ENCODE measurements around the gene CADM2. TPM values are rescaled to one million over a fixed set of nuclear protein-coding genes. Genes with fewer than 3 reads are reported as not detected.

CADM2 gene
- total RNA-seq, 1 donor from 2014 or later, result 3.5 TPM

DNA sequence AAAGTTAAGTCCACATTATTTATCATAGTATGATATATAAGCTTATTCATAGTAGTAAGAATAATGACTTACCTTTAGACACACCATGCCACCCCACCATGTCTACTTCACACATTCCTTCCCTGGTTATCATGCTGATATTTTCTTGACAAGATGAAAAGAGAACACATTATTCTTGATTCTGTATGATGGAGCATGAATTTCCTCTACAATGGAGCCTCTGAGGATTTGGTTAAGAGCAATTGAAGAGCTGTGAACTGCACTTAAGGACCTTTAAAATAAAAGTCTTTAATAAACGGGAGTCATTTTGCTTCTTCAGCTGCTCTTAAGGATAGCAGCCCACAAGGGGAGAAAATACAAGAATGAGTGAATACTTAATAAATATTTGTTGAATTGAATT, 226.7 kb downstream of the CADM2 start:
- DNase-seq (ENCODE audit: low read depth, low spot score), result no peak
- Mint-ChIP-seq H3K27me3 (ENCODE audit: low read depth) (no peaks in the 10 kb centered on the region), H3K4me3 (no peak overlapping the region), H3K27ac (ENCODE audit: unreplicated experiment) (no peak overlapping the region), H3K9me3 (no peaks in the 10 kb centered on the region), H3K36me3 (ENCODE audit: low read depth) (no peaks in the 10 kb centered on the region), H3K4me1 (no peaks in the 10 kb centered on the region)
- TF ChIP-seq, protein P1, sequence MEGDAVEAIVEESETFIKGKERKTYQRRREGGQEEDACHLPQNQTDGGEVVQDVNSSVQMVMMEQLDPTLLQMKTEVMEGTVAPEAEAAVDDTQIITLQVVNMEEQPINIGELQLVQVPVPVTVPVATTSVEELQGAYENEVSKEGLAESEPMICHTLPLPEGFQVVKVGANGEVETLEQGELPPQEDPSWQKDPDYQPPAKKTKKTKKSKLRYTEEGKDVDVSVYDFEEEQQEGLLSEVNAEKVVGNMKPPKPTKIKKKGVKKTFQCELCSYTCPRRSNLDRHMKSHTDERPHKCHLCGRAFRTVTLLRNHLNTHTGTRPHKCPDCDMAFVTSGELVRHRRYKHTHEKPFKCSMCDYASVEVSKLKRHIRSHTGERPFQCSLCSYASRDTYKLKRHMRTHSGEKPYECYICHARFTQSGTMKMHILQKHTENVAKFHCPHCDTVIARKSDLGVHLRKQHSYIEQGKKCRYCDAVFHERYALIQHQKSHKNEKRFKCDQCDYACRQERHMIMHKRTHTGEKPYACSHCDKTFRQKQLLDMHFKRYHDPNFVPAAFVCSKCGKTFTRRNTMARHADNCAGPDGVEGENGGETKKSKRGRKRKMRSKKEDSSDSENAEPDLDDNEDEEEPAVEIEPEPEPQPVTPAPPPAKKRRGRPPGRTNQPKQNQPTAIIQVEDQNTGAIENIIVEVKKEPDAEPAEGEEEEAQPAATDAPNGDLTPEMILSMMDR (conservative IDR thresholded peaks at IDR 0.05), result no peak

DNA sequence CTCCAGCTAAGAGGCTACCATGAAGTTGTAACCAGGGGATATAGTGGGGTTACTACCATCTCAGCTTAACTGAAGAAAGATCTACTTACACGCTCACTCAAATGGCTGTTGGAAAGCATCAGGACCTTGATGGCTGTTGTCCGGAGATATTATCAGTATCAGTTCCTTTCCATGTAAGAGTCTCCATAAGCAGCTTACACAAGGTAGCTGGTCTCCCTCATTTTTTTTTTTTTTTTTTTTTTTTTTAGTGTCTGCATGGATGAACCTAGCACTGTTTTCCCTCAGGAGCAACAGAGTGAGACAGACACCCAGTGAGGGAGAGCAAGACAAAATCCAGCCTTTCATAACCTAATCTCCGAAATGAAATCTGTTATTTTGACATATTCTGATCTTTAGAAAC, 230.9 kb downstream of the CADM2 start:
- H3K27ac Mint-ChIP-seq (ENCODE audit: unreplicated experiment), result no peak overlapping the region
- no peaks in the 10 kb centered on the region for H3K4me1 Mint-ChIP-seq
- H3K9me3 Mint-ChIP-seq, result no peaks in the 10 kb centered on the region
- DNase-seq (ENCODE audit: low read depth, low spot score), result no peak
- TF ChIP-seq, protein P1 (conservative IDR thresholded peaks at IDR 0.05), result no peak
- H3K27me3 Mint-ChIP-seq (ENCODE audit: low read depth), result no peaks in the 10 kb centered on the region
- no peaks in the 10 kb centered on the region for H3K36me3 Mint-ChIP-seq (ENCODE audit: low read depth)
- no peak overlapping the region for H3K4me3 Mint-ChIP-seq

DNA sequence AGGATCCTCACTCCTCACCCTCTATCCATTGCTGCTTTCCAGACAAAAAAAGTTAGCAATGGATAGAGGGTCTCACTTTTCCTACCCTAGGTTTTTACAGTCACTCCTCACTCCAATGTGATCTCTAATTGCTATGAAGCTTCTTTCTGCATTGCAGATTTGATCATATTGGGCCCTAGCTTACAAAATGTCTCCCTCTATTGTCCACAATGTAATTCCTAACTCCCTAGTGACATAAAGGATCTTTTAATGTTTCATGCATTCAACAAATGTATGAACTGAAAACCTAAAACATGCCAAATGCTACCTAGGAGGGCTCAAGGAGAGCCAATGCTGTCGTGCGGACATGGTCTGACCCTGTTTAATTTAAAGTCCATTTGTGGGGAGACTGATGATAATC, 234.8 kb downstream of the CADM2 start:
- TF ChIP-seq, protein P1 (conservative IDR thresholded peaks at IDR 0.05), result no peak

DNA sequence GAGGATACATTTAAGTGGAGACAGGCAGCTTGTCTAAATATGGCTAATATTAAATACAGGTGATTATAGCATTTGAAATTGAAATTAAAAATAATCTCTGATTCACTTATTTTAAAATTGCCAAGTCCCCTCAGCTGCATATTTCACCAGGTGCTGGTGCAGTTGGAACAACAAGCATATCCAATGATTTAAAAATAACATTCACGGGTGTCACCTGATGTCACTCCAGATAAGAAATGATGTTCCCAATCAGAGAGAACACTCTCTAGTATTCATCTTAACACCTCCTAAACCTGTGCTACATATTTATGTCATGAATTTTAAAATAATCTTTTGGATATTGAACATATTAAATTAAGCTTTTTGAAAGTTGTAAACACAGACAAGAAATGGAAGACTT, 249.9 kb downstream of the CADM2 start:
- Mint-ChIP-seq H3K27ac (ENCODE audit: unreplicated experiment) (no peak overlapping the region), H3K36me3 (ENCODE audit: low read depth) (no peaks in the 10 kb centered on the region), H3K4me1 (no peaks in the 10 kb centered on the region)

More for the DNA sequence above, 234.8 kb downstream of the CADM2 start:
- Mint-ChIP-seq H3K27me3 (ENCODE audit: low read depth) (no peaks in the 10 kb centered on the region), H3K4me1 (no peaks in the 10 kb centered on the region), H3K4me3 (no peak overlapping the region), H3K9me3 (no peaks in the 10 kb centered on the region), H3K36me3 (ENCODE audit: low read depth) (no peaks in the 10 kb centered on the region), H3K27ac (ENCODE audit: unreplicated experiment) (no peak overlapping the region)
- no peak for DNase-seq (ENCODE audit: low read depth, low spot score)

DNA sequence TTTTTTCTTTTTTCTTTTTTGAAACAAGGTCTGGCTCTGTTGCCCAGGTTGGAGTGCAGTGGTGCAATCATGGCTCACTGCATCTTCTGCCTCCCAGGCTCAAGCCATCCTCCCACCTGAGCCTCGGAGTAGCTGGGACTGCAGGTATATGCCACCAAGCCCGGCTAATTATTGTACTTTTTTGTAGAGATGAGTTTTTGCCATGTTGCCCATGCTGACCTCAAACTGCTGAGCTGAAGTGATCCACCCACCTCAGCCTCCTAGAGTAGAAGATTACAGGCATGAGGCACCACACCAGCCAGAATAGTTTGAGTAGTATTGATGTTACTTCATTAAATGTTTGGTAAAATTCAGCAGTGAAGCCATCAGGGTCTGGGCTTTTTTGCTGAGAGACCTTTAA, 251.8 kb downstream of the CADM2 start:
- TF ChIP-seq, protein P1 (conservative IDR thresholded peaks at IDR 0.05), result no peak
- H3K36me3 Mint-ChIP-seq (ENCODE audit: low read depth), result no peaks in the 10 kb centered on the region
- H3K4me1 Mint-ChIP-seq, result no peaks in the 10 kb centered on the region
- no peak overlapping the region for H3K27ac Mint-ChIP-seq (ENCODE audit: unreplicated experiment)
- DNase-seq (ENCODE audit: low read depth, low spot score), result no peak
- H3K9me3 Mint-ChIP-seq, result peaks cover 3% of the 10 kb centered on the region
- no peaks in the 10 kb centered on the region for H3K27me3 Mint-ChIP-seq (ENCODE audit: low read depth)
- no peak overlapping the region for H3K4me3 Mint-ChIP-seq

More for the DNA sequence above, 249.9 kb downstream of the CADM2 start:
- H3K4me3 Mint-ChIP-seq, result no peak overlapping the region
- TF ChIP-seq, protein P1 (conservative IDR thresholded peaks at IDR 0.05), result no peak
- H3K27me3 Mint-ChIP-seq (ENCODE audit: low read depth), result no peaks in the 10 kb centered on the region
- H3K9me3 Mint-ChIP-seq, result peaks cover 3% of the 10 kb centered on the region
- no peak for DNase-seq (ENCODE audit: low read depth, low spot score)

DNA sequence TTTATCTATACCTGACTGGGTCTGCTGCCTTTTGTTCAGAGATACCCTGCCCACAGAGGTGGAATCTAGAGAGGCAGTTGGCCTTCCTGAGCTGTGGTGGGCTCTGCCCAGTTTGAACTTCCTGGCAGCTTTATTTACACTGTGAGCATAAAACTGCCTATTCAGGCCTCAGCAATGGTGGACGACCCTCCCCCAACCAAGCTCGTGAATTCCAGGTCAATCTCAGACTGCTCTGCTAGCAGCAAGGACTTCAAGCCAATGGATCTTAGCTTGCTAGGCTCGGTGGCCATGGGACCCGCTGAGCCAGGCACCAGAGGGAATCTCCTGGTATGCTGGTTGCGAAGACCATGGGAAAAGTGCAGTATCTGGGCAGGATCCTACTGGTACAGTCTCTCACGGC, 270.2 kb downstream of the CADM2 start:
- Mint-ChIP-seq H3K4me1 (no peaks in the 10 kb centered on the region), H3K27me3 (ENCODE audit: low read depth) (no peaks in the 10 kb centered on the region), H3K36me3 (ENCODE audit: low read depth) (peaks cover 3% of the 10 kb centered on the region), H3K4me3 (no peak overlapping the region), H3K27ac (ENCODE audit: unreplicated experiment) (no peak overlapping the region), H3K9me3 (peaks cover 15% of the 10 kb centered on the region)
- TF ChIP-seq, protein P1 (conservative IDR thresholded peaks at IDR 0.05), result no peak
- DNase-seq (ENCODE audit: low read depth, low spot score), result no peak
